ENCODE data around the gene MGAT4A.
"Not testable (repeated sequence)": the region's sequence is repeated elsewhere in the genome, so short reads cannot be mapped to it uniquely, and the experiment has no call there.

MGAT4A gene

GRCh38 chr2:98607741-98608115 is 123.2 kb downstream of the MGAT4A start:
- no peak for DNase-seq (ENCODE audit: low read depth in 2 of 2)

DNA sequence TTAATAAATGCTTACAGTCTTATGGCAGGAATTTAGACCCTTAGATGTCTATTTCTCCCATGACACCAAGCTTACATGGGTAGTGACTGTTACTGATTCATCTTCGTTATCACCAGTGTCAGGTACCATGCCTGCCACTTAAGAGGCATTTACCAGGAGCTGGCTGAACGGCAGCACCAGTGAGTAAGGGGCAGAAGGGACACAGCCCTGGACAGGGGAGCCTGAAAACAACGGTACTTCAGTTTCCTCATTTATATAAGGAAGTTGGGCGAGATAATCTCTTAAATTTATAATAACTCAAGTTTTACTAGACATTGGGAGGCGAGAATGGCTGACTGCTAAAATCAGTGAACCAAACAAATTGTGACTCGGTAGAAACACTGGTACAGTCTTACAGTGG is 123.8 kb downstream of the MGAT4A start:
- no peak for DNase-seq (ENCODE audit: low read depth in 2 of 2)

DNA sequence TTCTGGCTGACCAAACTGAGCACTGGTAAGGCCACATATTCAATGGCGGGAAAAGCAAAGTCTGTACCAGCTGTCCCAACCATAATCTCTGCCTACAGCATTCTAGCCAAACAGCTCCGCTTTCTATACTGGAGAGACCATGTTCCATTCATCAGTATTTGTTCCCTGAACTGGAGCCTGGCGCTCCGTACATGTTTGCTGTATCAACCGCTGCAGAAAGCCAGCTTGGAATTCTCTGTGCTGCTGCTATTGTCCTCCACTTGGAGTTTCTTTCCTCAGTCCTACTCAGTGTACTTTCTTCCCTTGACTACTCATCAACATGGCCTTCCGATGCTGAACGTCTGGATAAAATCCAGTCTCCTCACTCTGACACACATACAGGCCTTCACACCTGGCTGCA is 124.5 kb downstream of the MGAT4A start:
- DNase-seq (ENCODE audit: low read depth in 2 of 2), result no peak

- DNase-seq (ENCODE audit: low read depth in 2 of 2), result no peak
Measured at GRCh38 chr2:98605076-98605475, 125.9 kb downstream of the MGAT4A start.

- DNase-seq (ENCODE audit: low read depth in 2 of 2), result no peak
Measured at GRCh38 chr2:98604547-98604946, 126.4 kb downstream of the MGAT4A start.

GRCh38 chr2:98601532-98602132 is 129.3 kb downstream of the MGAT4A start:
- no peak for DNase-seq (ENCODE audit: low read depth in 2 of 2)

DNA sequence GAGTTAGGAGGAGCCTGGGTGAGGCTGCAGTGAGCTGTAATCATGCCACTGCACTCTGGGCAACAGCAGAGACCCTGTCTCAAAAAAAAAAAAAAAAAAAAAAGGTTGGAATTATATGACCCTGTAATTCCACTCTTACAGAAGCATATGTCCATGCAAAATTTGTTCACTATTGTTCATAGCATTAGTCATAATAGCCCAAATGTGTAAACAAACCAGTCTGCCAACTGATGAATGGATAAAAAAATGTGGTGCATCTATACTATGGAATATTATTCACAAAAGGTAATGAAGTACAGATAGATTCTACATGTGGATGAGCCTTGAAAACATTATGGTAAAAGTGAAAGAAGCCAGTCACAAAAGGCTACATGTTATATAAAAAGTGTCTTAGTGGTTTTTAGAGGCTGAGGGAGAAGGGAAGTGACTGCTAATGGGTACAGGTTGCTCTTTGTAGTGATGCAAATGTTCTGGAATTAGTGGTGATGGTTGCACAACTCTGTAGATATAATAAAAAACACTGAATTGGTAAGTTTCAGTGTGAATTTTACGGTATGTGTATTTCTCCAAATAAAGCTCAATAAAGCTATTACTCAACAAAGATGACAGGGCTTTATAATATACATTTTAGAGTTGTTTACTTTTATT is 132.0 kb downstream of the MGAT4A start:
- no peak for DNase-seq (ENCODE audit: low read depth in 2 of 2)

DNA sequence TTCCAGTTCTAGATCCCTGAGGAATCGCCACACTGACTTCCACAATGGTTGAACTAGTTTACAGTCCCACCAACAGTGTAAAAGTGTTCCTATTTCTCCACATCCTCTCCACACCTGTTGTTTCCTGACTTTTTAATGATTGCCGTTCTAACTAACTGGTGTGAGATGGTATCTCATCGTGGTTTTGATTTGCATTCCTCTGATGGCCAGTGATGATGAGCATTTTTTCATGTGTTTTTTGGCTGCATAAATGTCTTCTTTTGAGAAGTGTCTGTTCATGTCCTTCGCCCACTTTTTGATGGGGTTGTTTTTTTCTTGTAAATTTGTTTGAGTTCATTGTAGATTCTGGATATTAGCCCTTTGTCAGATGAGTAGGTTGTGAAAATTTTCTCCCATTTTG is 136.3 kb downstream of the MGAT4A start:
- DNase-seq (ENCODE audit: low read depth in 2 of 2), result not testable (repeated sequence)

DNA sequence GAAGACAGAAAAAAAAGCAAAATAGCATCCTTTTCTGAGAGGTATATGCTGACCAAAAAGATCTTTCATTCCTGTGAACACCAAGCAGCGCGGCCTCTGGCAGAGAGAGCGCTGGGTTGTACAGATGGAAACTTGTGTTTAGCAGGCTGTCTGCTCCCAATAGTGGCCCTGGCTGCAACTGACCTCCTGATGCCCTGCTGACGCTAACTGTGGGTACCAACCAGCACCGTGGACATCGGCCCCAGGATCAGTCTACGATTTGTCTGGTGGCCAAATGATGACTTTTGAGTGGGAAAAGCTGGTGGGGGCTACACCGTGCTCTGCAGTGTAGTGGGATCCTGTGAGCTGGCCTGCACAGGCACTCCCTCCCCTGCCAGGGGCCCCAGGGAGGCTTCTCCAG is 138.4 kb downstream of the MGAT4A start:
- DNase-seq (ENCODE audit: low read depth in 2 of 2), result no peak

GRCh38 chr2:98589489-98589888 is 141.4 kb downstream of the MGAT4A start:
- DNase-seq (ENCODE audit: low read depth in 2 of 2), result no peak

DNA sequence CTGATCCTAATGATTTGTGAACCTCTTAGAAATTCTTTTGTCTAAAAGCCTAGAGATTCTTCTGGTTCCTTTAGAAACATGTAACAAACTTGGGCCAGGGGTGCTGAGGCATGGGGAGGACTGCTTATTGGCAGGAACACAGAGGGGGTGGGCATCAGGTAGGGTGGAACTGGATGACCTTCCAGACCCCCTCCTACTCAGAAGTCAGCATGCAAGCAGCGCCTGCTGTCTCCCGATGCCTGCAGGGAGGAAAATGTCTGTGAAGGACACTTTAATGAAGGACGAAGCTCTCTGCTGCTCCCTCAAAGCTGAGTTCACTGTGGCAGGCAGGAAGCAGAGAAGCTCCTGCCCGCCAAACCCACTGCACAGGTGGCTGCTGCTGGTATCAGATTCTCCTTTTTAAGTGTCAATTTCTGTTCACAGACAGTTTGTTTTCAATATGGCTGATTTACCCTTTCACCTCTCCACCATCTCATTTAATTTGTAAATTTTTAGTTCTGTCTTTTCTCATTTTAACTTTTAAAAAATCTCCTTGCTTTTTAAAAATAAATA is 142.0 kb downstream of the MGAT4A start:
- no peak for DNase-seq (ENCODE audit: low read depth in 2 of 2)

- no peak for DNase-seq (ENCODE audit: low read depth in 2 of 2)
Measured at GRCh38 chr2:98586551-98587140, 144.3 kb downstream of the MGAT4A start.

DNA sequence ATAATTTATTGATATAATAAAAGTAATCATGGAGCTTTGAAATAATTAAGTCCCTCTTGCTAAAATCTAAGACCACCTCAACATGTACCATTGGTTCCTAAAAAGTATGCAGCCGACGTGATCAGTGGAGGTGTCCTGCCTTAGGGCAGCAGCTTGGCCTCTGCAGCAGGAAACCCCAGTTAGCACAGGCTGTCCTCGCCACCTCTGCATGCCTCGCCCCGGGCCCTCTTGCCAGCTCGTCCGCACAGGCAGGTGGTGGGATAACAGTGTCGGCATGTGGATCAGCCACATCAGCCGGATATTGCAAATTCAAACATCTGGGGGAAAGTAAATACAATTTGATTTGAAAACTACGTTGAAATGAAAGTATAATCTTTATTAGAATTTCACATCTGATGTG is 145.5 kb downstream of the MGAT4A start:
- DNase-seq (ENCODE audit: low read depth in 2 of 2), result no peak

DNA sequence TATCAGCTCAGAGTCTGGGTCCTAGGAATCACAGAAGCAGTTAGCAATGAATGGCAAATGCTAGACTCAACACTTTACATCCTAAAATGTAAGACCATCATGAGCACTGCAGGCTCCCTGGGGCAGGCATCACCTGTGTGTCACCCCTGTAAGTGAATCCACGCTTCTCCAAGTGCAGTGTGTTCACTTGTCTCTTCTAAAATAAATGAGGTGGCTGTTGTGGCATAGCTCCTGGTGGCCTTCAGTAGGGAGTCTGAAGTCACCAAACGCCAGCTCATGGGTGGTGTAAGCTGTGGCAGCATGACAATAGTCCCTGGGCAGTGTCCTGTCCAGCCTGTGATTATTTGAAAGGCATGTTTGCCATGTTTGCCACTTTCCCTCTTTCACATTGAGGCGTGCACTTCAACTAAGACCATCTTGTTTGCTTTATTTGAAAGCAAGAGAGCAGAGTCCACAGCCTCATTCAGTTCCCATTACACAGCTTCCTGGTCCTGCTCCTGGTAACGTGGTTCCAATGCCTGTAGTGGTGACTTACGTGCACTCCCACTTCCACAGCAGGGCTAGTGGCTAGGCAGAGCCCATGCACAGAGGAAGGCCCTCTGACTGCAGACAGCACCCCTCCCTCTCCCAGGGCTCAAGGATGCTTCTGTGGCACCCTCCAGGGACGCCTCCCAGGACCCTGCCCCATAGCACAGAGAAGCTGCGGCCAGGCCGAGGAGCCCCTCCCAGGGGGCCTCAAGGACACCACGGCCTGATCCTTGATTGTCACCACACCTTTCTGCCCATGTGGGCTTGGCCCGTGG is 146.9 kb downstream of the MGAT4A start:
- no peak for DNase-seq (ENCODE audit: low read depth in 2 of 2)

GRCh38 chr2:98583276-98583675 is 147.7 kb downstream of the MGAT4A start:
- no peak for DNase-seq (ENCODE audit: low read depth in 2 of 2)

DNA sequence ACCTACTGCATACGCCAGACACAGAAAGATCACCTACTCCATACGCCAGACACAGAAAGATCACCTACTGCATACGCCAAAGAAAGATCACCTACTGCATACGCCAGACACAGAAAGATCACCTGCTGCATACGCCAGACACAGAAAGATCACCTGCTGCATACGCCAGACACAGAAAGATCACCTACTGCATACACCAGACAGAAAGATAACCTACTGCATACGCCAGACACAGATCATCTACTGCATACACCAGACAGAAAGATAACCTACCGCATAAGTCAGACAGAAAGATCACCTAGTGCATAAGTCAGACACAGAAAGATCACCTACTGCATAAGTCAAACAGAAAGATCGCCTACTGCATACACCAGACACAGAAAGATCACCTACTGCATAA is 148.4 kb downstream of the MGAT4A start:
- DNase-seq (ENCODE audit: low read depth in 2 of 2), result no peak

DNA sequence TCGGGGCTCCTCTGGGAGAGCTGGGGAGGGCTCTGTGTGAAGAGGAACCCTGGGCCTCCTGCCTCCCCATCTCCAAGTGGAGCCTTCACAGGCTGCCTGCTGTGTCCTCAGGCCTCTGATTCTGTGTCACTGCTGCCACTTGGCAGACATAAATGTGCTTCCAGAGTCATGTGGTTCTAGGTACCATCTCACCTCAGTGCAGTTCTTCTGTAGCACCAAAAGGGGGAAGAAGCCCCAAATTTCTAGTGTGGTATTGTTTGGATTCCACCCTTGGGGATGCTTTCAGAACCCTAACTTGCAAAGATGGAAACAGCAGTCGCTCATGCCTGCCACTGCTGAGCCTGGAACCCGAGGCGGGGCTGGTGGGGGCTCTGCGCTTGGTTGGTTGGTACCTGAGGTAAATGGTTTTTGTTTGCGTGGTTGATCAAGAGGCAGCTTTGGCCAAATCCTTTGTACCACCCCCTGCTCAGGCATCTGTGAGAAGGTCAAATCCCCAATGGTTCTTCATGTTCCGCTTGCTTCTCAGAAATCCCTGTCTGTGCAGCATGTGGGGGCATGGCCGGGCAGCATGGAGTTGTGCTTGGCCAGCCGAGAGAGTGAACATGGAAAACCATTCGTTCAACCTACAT is 150.2 kb downstream of the MGAT4A start:
- no peak for DNase-seq (ENCODE audit: low read depth in 2 of 2)

- DNase-seq (ENCODE audit: low read depth in 2 of 2), result no peak
Measured at GRCh38 chr2:98579926-98580325, 151.0 kb downstream of the MGAT4A start.

DNA sequence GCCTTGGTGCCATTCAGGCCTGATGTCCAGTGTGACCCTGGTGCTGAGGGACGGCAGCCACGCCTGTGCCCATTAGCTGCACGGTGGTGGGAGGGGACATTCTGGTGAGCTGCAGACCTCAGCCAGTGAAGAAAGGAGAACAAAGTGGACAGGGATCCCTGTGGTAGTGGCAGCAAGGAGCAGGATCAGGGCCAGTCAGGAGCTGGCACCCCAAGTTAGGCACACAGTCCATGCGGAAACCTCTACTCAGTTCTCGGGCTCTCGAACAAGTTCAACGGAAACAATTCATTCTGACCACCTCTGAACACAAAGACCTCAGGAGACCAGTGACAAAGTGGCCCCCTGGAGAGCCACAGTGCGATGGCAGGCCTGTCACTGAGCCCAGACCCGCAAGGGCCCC is 152.7 kb downstream of the MGAT4A start:
- DNase-seq (ENCODE audit: low read depth in 2 of 2), result no peak

- DNase-seq (ENCODE audit: low read depth in 2 of 2), result no peak
Measured at GRCh38 chr2:98577313-98577712, 153.6 kb downstream of the MGAT4A start.

GRCh38 chr2:98576666-98577312 is 154.1 kb downstream of the MGAT4A start:
- no peak for DNase-seq (ENCODE audit: low read depth in 2 of 2)

Data from activated CD8-positive, alpha-beta memory T cell treated with anti-CD3 and anti-CD28 coated beads for 4 hours (primary cell).